PFSK-1 (cell line): ENCODE data around the gene CDC123.

Experiments used
- FOXP2 ChIP-seq: optimal IDR thresholded peaks from 2 replicates; pipeline ENCODE3; 2011; ENCODE audit warnings: borderline replicate concordance, control low read depth, inconsistent platforms; ENCODE audit not compliant: insufficient read depth; ENCODE audit errors: extremely low read length, extremely low read depth
- POLR2AphosphoS5 ChIP-seq: IDR thresholded peaks from 2 replicates; pipeline ENCODE4 v1.6.1; 2012; ENCODE audit warnings: low read depth, mild to moderate bottlenecking, control low read depth, low read length, moderate library complexity
- SIN3A ChIP-seq: IDR thresholded peaks from 2 replicates; pipeline ENCODE4 v1.6.1; 2012; ENCODE audit warnings: mild to moderate bottlenecking, low read length, moderate library complexity, borderline replicate concordance; ENCODE audit not compliant: insufficient read depth
- TAF1 ChIP-seq: IDR thresholded peaks from 2 replicates; pipeline ENCODE4 v1.6.1; 2012; ENCODE audit warnings: low read length, control low read depth, borderline replicate concordance; ENCODE audit not compliant: insufficient read depth
- TF ChIP-seq, protein P1 (sequence below), 2 experiments: IDR thresholded peaks; 2 replicates each; pipeline versions ENCODE4 v1.6.1 to v1.8.0; 2011 to 2012; ENCODE audit warnings: low read depth in 2 of 2, low read length in 2 of 2, control low read depth in 1 of 2, inconsistent platforms in 1 of 2, mild to moderate bottlenecking in 1 of 2, moderate library complexity in 1 of 2; ENCODE audit not compliant: insufficient read depth in 1 of 2

CDC123 gene

DNA sequence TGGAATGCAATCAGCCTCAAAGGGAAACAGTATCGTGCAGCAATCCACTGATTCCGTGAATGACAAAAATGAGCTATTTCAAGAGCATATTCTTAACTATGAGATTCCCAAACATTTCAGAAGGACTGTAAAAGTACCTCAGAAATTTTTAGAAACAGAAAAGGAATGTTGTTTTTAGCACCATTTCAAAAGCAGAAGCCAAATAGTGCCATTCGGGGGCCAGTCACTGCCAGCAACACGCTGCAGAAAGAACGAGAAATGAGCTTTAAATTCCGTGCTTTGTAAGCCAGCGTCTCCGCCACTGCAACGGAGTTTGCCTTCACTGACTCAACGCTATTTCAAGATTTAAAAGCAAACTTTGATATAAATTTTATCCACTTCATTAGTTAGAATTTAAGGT is 6.6 kb upstream of the CDC123 start:
- TF ChIP-seq FOXP2 (no peak), TAF1 (no peak)
- TF ChIP-seq, protein P1, sequence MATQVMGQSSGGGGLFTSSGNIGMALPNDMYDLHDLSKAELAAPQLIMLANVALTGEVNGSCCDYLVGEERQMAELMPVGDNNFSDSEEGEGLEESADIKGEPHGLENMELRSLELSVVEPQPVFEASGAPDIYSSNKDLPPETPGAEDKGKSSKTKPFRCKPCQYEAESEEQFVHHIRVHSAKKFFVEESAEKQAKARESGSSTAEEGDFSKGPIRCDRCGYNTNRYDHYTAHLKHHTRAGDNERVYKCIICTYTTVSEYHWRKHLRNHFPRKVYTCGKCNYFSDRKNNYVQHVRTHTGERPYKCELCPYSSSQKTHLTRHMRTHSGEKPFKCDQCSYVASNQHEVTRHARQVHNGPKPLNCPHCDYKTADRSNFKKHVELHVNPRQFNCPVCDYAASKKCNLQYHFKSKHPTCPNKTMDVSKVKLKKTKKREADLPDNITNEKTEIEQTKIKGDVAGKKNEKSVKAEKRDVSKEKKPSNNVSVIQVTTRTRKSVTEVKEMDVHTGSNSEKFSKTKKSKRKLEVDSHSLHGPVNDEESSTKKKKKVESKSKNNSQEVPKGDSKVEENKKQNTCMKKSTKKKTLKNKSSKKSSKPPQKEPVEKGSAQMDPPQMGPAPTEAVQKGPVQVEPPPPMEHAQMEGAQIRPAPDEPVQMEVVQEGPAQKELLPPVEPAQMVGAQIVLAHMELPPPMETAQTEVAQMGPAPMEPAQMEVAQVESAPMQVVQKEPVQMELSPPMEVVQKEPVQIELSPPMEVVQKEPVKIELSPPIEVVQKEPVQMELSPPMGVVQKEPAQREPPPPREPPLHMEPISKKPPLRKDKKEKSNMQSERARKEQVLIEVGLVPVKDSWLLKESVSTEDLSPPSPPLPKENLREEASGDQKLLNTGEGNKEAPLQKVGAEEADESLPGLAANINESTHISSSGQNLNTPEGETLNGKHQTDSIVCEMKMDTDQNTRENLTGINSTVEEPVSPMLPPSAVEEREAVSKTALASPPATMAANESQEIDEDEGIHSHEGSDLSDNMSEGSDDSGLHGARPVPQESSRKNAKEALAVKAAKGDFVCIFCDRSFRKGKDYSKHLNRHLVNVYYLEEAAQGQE (IDR thresholded peaks at IDR 0.05; ENCODE audit: insufficient read depth in 1 of 2, low read depth in 2 of 2, low read length in 2 of 2) = no peak

DNA sequence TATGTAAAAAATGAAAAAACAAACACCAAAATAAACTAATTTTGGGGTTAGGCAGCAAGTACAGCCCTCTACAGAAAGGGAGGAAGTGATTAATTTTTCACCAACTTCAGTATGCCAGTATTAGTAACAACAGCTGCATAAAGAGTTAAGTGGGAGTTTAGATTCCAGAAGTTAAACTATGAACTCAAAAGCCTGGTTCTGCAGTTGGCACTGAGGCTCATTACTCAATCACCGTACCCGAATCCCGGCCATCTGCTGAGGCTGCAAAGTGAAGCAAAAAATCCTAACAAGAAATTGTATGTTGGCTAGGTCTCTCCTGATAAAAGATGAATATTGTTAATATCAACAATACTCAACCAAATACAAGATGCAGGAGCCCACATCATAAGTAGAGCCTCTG is 4.3 kb upstream of the CDC123 start:
- TF ChIP-seq TAF1 = no peak
- no peak for TF ChIP-seq POLR2AphosphoS5
- TF ChIP-seq, protein P1 (IDR thresholded peaks at IDR 0.05; ENCODE audit: insufficient read depth in 1 of 2, low read depth in 2 of 2, low read length in 2 of 2) = no peak
- TF ChIP-seq SIN3A = no peak
- TF ChIP-seq FOXP2 = no peak

DNA sequence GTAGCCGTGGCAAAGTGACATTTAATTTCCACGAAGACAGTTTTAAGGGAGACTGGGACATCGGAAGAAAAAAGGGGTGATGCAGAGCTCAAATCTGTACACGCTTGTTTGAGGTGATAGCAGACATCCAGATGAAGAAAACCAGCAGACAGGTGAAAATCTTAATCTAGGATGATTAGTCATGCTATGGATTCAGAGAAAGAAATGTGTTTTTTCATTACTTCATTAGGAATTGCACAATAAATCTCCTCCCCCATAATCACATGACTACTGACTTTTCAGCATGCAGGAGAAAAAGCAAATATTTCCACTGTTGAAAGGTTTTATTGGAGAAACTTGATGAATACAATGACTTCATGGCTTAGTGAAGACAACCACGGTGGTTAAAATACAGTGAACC is 2.8 kb upstream of the CDC123 start:
- TF ChIP-seq, protein P1 (IDR thresholded peaks at IDR 0.05; ENCODE audit: insufficient read depth in 1 of 2, low read depth in 2 of 2, low read length in 2 of 2) = no peak
- TF ChIP-seq FOXP2 = no peak
- no peak for TF ChIP-seq POLR2AphosphoS5
- no peak for TF ChIP-seq SIN3A
- TF ChIP-seq TAF1 = no peak

DNA sequence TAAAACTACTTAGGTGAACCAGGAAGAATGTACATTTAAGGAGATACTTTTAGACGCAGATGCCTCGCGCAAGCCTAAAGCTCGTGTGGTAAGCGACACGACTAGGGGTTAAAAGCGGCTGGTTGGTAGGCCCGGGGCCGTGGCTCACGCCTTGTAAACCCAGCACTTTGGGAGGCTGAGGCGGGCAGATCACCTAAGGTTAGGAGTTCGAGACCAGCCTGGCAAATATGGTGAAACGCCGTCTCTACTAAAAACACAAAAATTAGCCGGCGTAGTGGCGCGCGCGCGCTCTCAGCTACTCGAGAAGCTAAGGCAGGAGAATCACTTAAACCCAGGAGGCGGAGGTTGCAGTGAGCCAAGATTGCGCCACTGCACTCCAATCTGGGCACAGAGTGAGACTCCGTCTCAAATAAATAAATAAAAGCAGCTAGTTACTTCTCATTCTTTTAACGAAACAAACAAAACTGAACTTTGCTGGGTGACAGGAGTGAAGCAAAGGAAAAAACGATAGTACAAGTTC is 1.2 kb upstream of the CDC123 start:
- no peak for TF ChIP-seq POLR2AphosphoS5
- TF ChIP-seq FOXP2 = no peak
- TF ChIP-seq SIN3A = no peak; the same call in 1 of the 2 replicates
- TF ChIP-seq TAF1 = no peak

DNA sequence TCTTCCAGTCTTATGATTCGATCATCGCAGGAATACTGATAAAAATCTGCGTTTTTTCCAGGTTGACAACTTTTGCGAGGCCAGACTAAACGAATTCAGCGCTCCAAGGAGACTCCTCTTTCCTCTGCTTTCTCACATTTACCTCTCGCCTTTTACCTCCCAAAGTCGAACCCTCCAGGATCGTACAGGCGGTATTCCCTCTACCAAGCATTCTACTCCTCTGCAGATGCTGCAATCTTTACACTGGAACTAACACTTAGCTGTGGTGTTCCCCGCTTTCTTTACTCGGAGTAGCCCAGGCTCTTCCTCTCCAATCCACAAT is 746 bp upstream of the CDC123 start:
- TF ChIP-seq SIN3A = 0 out of 2 replicates have a peak, but pooled peaks have one; percentile 37
- TF ChIP-seq, protein P1 (IDR thresholded peaks at IDR 0.05; ENCODE audit: insufficient read depth in 1 of 2, low read depth in 2 of 2, low read length in 2 of 2) = no peak
